Activated T-helper 17 cell treated with anti-CD3 and anti-CD28 coated beads, Interleukin-2, amount 50 U/mL, for 72 hours (primary cell): ENCODE results near the gene TEX36. TPM values are rescaled to one million over a fixed set of nuclear protein-coding genes. Genes with fewer than 3 reads are reported as not detected.
"Not testable (repeated sequence)": the region's sequence is repeated elsewhere in the genome, so short reads cannot be mapped to it uniquely, and the experiment has no call there.

Experiments used
- ATAC-seq: fragments of 150-1000 bp; cut with Tn5 transposase; replicated peaks from 2 replicates; pipeline ENCODE4 v1.10.0; 2021; ENCODE audit warnings: mild to moderate bottlenecking, moderate library complexity
- H3K27ac Mint-ChIP-seq: one replicate; pipeline ENCODE4 v1.8.0; 2022; ENCODE audit warnings: mixed read lengths
- H3K27me3 Mint-ChIP-seq: one replicate; pipeline ENCODE4 v1.8.0; 2022; ENCODE audit warnings: mixed read lengths
- H3K36me3 Mint-ChIP-seq: one replicate; pipeline ENCODE4 v1.8.0; 2022; ENCODE audit warnings: low read depth, mild to moderate bottlenecking, mixed read lengths
- H3K4me1 Mint-ChIP-seq: one replicate; pipeline ENCODE4 v1.8.0; 2022; ENCODE audit warnings: mixed read lengths
- H3K4me3 Mint-ChIP-seq: one replicate; pipeline ENCODE4 v1.8.0; 2022; ENCODE audit warnings: mild to moderate bottlenecking, mixed read lengths
- H3K9me3 Mint-ChIP-seq: one replicate; pipeline ENCODE4 v1.8.0; 2022; ENCODE audit warnings: mixed read lengths
- total RNA-seq, 2 donors: library from RNA; stranded (reverse); gene quantifications; one replicate each; pipeline ENCODE4 v1.2.3, GENCODE V29; 2022

TEX36 gene
- total RNA-seq, 2 donors from 2014 or later, result not detected

DNA sequence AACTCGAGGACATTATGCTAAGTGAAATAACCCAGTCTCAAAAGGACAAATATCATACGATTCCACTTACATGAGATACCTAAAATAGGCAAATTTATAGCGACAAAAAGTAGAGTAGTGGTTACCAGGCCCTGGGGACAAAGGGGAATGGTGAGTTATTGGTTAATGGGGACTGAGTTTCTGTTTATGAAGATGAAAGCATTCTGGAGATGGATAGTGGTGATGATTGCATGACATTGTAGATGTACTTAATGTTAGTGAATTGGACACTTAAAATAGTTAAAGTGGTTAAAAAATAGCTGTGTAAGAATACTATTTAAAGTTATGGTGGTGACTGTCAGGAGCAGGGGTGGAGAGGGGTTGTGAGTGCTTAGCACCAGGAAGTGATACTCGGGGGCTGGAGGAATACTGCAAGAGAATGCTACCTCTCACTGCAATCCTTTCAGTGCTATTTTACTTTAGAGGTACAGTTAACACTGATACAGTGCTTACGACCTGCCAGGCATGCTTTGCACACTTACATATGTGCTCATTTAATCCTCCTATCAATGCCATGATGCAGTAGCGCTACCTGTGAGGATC, 16.7 kb upstream of the TEX36 start:
- H3K27me3 Mint-ChIP-seq, result peaks cover 7% of the 10 kb centered on the region
- H3K4me3 Mint-ChIP-seq, result no peak overlapping the region
- H3K36me3 Mint-ChIP-seq, result no peaks in the 10 kb centered on the region
- peaks cover 5% of the 10 kb centered on the region for H3K9me3 Mint-ChIP-seq
- no peak for ATAC-seq
- H3K27ac Mint-ChIP-seq, result no peak overlapping the region
- H3K4me1 Mint-ChIP-seq, result no peaks in the 10 kb centered on the region

DNA sequence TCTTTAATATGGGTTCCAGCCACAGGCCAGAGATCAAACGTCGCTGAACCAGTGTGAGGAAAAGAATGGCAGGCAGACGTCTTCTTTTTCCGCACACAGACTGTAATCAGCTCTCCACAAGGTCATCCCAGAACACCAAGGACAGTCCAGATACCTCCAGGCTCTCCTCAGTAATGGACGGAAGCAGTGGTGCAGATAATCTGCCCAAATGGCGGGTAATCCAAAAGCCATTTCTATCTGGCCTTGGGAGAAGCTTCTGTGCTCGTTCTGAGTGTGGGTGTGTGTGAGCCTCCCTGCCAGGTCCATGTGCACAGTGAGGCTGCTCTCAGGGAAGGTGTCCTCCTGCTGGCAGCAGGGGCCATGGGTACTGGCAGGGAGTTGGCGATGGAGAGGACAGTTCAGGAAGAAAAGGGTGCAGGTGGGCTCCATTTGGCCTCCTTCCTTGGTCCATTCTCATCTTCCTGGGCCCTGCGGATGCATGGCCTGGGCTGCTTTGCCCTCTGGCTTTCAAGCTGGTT, 15.6 kb upstream of the TEX36 start:
- Mint-ChIP-seq H3K36me3 (no peaks in the 10 kb centered on the region), H3K27ac (no peak overlapping the region), H3K9me3 (peaks cover 5% of the 10 kb centered on the region), H3K4me3 (no peak overlapping the region), H3K27me3 (peaks cover 7% of the 10 kb centered on the region), H3K4me1 (no peaks in the 10 kb centered on the region)
- no peak for ATAC-seq

DNA sequence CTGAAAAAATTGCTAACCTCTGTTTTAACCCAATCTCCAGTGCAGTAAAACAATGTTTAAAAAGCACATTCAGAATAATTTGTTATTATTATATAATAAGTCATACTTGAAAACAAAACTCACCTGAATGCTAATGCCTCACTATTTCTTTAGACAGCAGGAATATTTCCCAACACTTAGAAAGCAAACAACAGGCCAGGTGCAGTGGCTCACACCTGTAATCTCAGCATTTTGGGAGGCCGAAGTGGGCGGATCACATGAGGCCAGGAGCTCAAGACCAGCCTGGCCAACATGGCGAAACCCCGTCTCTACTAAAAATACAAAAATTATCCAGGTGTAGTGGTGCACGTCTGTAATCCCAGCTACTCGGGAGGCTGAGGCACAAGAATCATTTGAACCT, 13.9 kb upstream of the TEX36 start:
- not testable (repeated sequence) for ATAC-seq, H3K27me3 Mint-ChIP-seq

DNA sequence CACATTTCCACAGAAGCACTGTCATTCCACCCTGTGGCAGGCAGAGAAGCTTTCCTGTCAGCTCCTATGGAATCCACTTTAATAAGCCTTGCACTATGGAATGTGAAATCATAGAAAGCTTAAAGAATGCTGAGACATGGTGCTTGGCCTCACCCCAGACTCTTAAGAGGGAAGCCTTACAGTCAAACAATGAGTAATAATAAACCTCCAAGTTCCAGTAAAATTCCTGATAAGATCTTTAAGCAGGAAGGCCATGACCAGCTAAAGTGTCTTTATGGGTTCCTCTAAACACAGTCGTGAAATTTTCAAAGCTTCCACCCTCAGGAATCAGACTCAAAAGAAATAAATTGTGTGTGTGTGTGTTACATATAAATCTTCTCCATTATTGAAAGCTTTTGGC, 11.9 kb upstream of the TEX36 start:
- peaks cover 4% of the 10 kb centered on the region for H3K27me3 Mint-ChIP-seq
- H3K4me1 Mint-ChIP-seq, result no peaks in the 10 kb centered on the region
- H3K36me3 Mint-ChIP-seq, result no peaks in the 10 kb centered on the region
- no peak for ATAC-seq
- H3K27ac Mint-ChIP-seq, result no peak overlapping the region
- no peaks in the 10 kb centered on the region for H3K9me3 Mint-ChIP-seq
- H3K4me3 Mint-ChIP-seq, result no peak overlapping the region

More for the DNA sequence above, 13.9 kb upstream of the TEX36 start:
- H3K9me3 Mint-ChIP-seq, H3K4me1 Mint-ChIP-seq, H3K27ac Mint-ChIP-seq, H3K4me3 Mint-ChIP-seq, H3K36me3 Mint-ChIP-seq: not testable (repeated sequence)

DNA sequence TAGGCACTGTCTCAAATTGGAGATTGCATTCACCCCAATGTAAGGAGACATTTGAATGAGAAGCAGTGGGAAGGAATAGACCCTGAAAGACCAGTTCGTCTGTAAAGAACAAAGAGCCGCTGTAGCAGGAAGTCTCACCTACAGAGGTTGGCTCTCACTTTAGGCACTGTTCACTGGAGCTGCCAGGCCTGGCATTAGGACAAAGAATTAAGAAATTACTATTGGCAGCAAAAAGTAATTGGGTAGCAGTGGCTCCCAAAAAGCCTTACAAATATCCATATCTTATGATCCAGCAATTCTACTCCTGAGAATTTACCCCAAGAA, 10.5 kb upstream of the TEX36 start:
- H3K27ac Mint-ChIP-seq, result no peak overlapping the region
- no peaks in the 10 kb centered on the region for H3K4me1 Mint-ChIP-seq
- H3K27me3 Mint-ChIP-seq, result peaks cover 11% of the 10 kb centered on the region
- H3K4me3 Mint-ChIP-seq, result no peak overlapping the region
- no peaks in the 10 kb centered on the region for H3K9me3 Mint-ChIP-seq
- no peaks in the 10 kb centered on the region for H3K36me3 Mint-ChIP-seq
- no peak for ATAC-seq

DNA sequence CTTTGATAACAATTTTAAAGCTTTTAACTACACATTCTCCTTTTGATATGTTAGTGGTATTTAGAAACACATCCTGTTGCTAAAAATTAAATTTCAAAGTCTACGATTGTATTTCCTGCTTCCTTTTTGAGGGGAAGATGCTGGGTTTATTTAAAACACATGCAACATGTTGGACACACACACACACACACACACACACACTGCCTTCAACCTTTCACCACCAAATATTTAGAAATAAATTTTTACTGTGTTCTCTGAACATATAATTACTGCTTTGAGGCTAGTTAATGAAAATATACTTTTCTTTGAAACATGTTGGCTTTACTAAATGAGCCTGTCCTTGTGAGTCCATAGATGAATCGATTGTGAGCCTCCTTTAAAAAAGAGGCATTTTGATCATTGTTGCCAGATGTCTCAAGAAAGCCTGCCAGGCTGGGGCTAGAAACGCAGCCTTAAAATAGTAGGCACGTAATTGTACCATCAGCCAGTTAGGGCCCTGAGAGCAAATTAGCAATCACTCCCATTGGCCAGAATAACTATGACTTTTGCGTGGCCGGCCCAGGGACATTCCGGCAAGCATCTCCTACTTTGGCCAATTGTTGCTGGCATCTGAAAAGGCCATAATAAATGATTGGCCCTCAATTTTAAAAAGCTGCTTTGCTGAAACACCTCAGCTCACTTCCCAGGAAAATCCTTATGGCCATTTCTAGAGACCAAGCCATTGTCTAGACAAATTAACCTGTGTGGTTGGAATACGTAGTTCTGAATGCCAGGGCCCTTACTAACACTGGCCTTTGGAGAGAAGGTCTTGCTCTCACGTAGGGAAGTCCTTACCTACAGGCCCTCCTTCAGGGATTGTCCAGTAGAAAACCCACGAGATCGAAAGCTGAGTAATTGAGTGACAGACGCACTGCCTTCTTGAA, 9.9 kb upstream of the TEX36 start:
- H3K27ac Mint-ChIP-seq, result no peak overlapping the region
- no peaks in the 10 kb centered on the region for H3K4me1 Mint-ChIP-seq
- H3K4me3 Mint-ChIP-seq, result no peak overlapping the region
- no peak for ATAC-seq
- H3K27me3 Mint-ChIP-seq, result peaks cover 11% of the 10 kb centered on the region
- no peaks in the 10 kb centered on the region for H3K9me3 Mint-ChIP-seq
- no peaks in the 10 kb centered on the region for H3K36me3 Mint-ChIP-seq

DNA sequence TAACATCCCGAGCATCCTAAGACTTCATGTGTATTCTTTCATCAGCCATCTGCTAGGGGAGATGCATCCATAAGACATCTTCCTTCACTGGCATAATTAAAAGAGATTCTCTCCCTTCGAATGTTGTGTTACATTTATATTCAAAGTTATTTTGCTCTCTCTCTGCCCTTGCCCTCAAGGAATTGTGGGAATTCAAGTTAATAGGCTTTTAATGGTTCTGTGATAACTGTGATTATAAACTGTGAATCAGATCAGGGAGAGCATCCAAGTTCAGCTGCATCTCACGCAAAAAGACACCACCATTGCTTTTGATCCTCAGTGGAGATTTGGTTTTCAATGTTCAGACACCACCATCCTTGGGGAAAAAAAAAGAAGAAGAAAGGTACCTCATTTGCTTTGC, 9.2 kb upstream of the TEX36 start:
- Mint-ChIP-seq H3K9me3 (no peaks in the 10 kb centered on the region), H3K4me3 (no peak overlapping the region), H3K27me3 (peaks cover 11% of the 10 kb centered on the region), H3K4me1 (no peaks in the 10 kb centered on the region), H3K36me3 (no peaks in the 10 kb centered on the region), H3K27ac (no peak overlapping the region)
- no peak for ATAC-seq

DNA sequence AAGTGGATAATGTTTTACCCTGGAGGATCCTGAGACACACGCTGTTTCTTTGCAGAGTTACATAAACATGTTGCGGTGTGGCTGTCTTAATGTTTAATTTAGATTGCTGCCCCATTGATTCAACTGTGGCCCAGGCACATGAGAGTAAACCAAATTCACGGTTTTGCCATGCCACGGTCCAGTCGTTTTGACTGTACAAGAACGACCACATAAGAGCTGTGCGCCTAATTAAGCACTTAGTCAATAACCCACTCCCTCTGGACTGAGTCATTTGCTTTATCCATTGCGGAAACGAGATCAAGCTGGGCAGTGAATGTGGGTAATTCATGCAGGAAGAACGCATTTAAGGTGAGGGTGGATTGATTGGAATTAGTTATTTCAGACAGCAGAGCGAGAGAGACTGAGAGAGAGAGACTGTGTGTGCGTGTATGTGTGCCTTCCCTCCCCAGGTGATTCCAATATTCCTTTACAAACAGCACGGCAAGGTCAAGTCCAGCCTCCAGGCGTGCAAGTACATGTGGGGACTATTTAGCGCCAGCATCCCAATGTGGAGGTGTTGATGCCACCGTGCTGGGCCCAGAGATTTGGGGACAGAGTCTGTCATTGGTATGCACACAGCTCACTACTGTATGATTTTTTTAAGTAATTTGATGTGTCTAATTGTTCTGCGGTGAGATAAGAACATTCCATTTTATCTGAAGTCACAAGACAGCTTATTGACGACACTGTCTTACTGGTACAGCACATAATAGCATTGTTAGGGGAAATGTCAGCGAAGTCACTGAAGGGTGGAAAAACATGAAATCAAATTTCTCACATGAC, 8.4 kb upstream of the TEX36 start:
- H3K4me3 Mint-ChIP-seq, result no peak overlapping the region
- no peaks in the 10 kb centered on the region for H3K36me3 Mint-ChIP-seq
- H3K27ac Mint-ChIP-seq, result no peak overlapping the region
- H3K4me1 Mint-ChIP-seq, result no peaks in the 10 kb centered on the region
- ATAC-seq, result no peak
- H3K27me3 Mint-ChIP-seq, result peaks cover 10% of the 10 kb centered on the region
- no peaks in the 10 kb centered on the region for H3K9me3 Mint-ChIP-seq

DNA sequence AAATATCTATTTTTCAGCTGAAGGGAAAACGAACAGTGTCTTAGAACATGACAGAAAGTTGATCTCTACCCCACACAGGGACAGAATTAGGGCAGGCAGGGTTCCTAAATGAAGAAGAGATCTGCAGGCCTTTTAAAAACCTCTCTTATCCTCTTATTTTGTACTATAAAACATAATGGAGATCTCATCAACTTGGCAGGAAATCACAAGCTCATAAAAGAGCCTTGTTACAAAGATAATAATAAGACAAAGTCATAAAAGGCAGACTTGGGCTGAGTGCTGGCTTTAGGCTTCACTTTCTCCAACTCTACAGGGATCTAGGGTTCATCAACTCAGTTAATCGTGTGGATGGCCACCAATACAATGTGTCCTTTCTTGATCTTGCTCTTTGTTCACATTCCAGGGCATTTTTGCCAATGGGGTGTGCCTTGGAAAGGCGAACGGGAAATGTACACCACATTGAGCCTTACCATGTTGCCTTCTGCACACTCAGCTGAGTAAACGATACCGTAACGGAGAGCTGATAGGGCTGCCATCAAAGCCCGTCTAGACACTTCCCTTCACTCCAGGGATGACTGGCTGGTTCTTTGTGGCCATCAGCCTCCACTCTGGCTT, 7.1 kb upstream of the TEX36 start:
- no peaks in the 10 kb centered on the region for H3K4me1 Mint-ChIP-seq
- no peak for ATAC-seq
- H3K36me3 Mint-ChIP-seq, result no peaks in the 10 kb centered on the region
- H3K27me3 Mint-ChIP-seq, result peaks cover 9% of the 10 kb centered on the region
- H3K4me3 Mint-ChIP-seq, result no peak overlapping the region
- no peak overlapping the region for H3K27ac Mint-ChIP-seq
- H3K9me3 Mint-ChIP-seq, result no peaks in the 10 kb centered on the region

DNA sequence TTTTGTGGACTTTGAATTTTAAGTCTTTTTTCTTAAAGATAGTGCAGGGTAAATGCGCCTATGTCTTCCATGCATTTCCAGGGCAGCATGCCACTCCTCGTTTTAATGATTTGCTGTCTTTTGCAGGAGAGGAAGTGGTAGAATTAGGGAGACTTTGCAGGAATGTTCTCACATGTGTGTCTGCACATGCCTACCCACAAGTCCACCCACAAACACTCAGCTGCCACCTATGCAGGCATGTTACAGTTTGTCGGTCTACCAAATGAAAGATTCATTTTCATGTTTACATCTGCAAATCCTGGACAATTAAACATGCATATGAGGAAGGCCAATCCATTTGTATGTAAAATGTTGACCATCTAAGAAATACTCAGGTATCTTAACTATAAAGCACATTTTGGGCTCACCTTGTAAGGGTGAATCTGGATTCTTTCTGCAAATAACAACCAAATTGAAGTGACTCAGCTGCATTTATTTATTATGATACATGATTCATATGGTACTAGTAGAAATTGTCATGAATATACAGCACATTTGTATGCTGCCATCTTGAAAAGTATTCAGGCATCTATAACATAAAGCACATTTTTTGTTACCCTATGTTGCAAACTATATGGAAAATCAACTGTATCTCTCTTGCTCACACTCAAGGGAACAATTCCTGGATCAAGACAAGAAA, 4.7 kb upstream of the TEX36 start:
- Mint-ChIP-seq H3K9me3 (no peaks in the 10 kb centered on the region), H3K4me3 (no peak overlapping the region), H3K36me3 (no peaks in the 10 kb centered on the region), H3K27ac (no peak overlapping the region), H3K27me3 (peaks cover 16% of the 10 kb centered on the region), H3K4me1 (no peaks in the 10 kb centered on the region)
- no peak for ATAC-seq

DNA sequence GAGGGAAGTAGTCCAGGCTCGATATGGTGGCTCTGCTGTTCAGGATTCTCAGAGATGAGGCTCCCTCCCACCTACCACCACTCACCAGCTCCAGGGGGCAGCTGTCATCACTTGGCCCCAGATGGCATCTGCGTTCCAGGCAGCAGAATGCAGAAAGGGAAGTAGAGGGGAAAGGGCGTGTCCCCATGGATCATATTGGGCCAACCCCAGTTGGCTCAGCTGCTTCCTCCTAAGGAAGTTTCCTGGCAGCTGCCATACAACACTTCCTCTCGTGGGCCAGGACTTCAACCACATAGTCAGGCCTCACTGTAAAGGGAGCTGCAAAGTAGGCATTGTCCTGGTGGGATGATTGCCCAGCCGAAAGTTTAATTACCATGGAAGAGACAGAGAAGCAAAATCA, 1.6 kb upstream of the TEX36 start:
- ATAC-seq, result no peak
- H3K9me3 Mint-ChIP-seq, result no peaks in the 10 kb centered on the region

DNA sequence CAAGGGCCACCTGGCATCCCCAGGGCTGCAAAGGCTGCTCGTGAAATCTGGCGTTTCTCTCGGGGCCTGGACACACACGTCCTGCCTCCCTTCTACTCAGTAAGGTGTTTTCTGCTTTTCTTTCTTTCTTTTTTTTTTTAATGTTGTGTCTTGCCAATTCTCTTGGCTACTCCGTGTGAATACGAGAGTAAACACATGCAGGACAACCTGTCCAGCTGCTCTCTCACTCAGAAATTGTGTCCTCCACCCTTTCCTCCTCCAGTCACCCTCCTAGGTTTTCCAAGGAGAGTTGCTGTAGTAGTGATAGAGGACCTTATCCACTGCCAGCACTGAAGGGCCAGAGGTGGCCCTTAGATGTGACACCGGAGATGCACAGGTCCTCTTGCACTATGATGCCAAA, 858 bp upstream of the TEX36 start:
- Mint-ChIP-seq H3K4me3 (no peak overlapping the region), H3K36me3 (no peaks in the 10 kb centered on the region), H3K27ac (no peak overlapping the region), H3K9me3 (no peaks in the 10 kb centered on the region), H3K27me3 (peaks cover 27% of the 10 kb centered on the region), H3K4me1 (no peaks in the 10 kb centered on the region)
- no peak for ATAC-seq

More for the DNA sequence above, 1.6 kb upstream of the TEX36 start:
- Mint-ChIP-seq H3K36me3 (no peaks in the 10 kb centered on the region), H3K4me1 (no peaks in the 10 kb centered on the region), H3K4me3 (no peak overlapping the region), H3K27me3 (peaks cover 27% of the 10 kb centered on the region), H3K27ac (no peak overlapping the region)

DNA sequence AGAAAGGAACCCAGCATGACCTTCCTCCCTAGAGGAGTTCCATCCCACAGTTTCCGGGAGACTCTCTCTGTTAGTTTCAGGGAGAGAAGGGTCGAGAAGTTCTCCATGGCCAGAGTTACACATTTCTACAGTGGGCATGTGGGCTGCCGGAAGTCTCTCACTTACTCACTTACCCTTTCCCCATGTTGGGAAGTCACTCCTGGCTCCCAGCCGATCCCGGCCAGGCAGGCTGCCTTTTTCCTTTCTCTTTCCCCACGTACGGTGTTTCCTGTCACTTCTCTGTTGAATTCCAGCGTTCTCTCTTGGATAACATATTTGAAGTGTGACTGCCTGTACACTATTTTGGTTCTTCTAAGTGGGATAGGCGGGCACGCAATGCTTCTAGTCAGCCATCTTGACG, 3.5 kb downstream of the TEX36 start:
- H3K36me3 Mint-ChIP-seq, result no peaks in the 10 kb centered on the region
- no peak for ATAC-seq
- peaks cover 39% of the 10 kb centered on the region for H3K27me3 Mint-ChIP-seq
- peaks cover 12% of the 10 kb centered on the region for H3K9me3 Mint-ChIP-seq
- H3K4me3 Mint-ChIP-seq, result no peak overlapping the region
- no peak overlapping the region for H3K27ac Mint-ChIP-seq
- H3K4me1 Mint-ChIP-seq, result no peaks in the 10 kb centered on the region

DNA sequence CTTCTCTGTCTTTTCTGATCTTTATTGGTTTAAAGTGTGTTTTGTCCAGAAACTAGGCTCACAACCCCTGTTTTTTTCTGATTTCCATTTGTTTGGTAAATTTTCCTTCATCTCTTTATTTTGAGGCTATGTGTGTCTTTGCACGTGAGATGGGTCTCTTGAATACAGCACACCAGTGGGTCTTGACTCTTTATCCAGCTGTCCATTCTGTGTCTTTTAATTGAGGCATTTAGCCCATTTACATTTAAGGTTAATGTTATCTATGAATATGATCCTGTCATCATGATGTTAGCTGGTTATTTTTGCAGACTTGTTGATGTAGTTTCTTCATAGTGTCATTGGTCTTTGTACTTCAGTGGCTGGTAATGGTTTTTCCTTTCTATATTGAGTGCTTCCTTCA, 10.1 kb downstream of the TEX36 start:
- Mint-ChIP-seq H3K36me3 (no peaks in the 10 kb centered on the region), H3K4me1 (no peaks in the 10 kb centered on the region)
- no peak for ATAC-seq

More for the DNA sequence above, 10.1 kb downstream of the TEX36 start:
- peaks cover 21% of the 10 kb centered on the region for H3K9me3 Mint-ChIP-seq
- no peak overlapping the region for H3K4me3 Mint-ChIP-seq
- peaks cover 34% of the 10 kb centered on the region for H3K27me3 Mint-ChIP-seq
- H3K27ac Mint-ChIP-seq, result no peak overlapping the region
